CD4-positive, alpha-beta T cell (primary cell): ENCODE results near the gene ZNF366. TPM values are rescaled to one million over a fixed set of nuclear protein-coding genes. Genes with fewer than 3 reads are reported as not detected.

ENCODE experiments used
- ATAC-seq: fragments of 200-7000 bp; cut with Tn5 transposase; one replicate; pipeline ENCODE4 v1.10.0; 2022; ENCODE audit warnings: mild to moderate bottlenecking; ENCODE audit not compliant: poor library complexity
- CTCF ChIA-PET: fragments of 350-600 bp; sonication (Branson Sonifier 250); formaldehyde crosslinking; loops from one replicate; lab custom pipeline; 2021; ENCODE audit warnings: antibody characterized with exemption, inconsistent platforms; lab: Charles Lee
- POLR2A ChIA-PET: fragments of 350-600 bp; sonication (Branson Sonifier 250); formaldehyde crosslinking; loops from one replicate; lab custom pipeline; 2021; ENCODE audit warnings: antibody characterized with exemption, inconsistent platforms; lab: Charles Lee
- DNase-seq, 14 experiments: peaks; one replicate each; pipeline ENCODE4 v3.0.0-alpha.2; 2013 to 2020; ENCODE audit warnings: mixed read lengths in 2 of 14
- H3K27ac ChIP-seq, 2 donors: one replicate each; pipeline versions ENCODE4 v1.5.1 to v1.7.0; 2013; ENCODE audit warnings: low read length in 2 of 2, low read depth in 1 of 2, mild to moderate bottlenecking in 1 of 2
- H3K27me3 ChIP-seq, 2 experiments: 1 replicate in 1 of 2; 2 replicates in 1 of 2; pipeline versions ENCODE4 v1.6.1 to v1.7.0; 2013; ENCODE audit warnings: low read length in 2 of 2, control low read depth in 1 of 2, mild to moderate bottlenecking in 1 of 2, moderate library complexity in 1 of 2; ENCODE audit not compliant: insufficient read depth in 2 of 2, control insufficient read depth in 1 of 2
- H3K36me3 ChIP-seq: one replicate; pipeline ENCODE4 v1.6.1; 2013; ENCODE audit warnings: low read length, control low read depth; ENCODE audit not compliant: insufficient read depth
- H3K4me1 ChIP-seq: one replicate; pipeline ENCODE4 v1.6.1; 2013; ENCODE audit warnings: low read length, control low read depth; ENCODE audit not compliant: insufficient read depth
- H3K4me3 ChIP-seq: one replicate; pipeline ENCODE4 v1.5.1; 2013; ENCODE audit warnings: mild to moderate bottlenecking, low read length, moderate library complexity
- H3K9me3 ChIP-seq, 2 experiments: 1 replicate in 1 of 2; 2 replicates in 1 of 2; pipeline versions ENCODE4 v1.6.1 to v1.7.0; 2013; ENCODE audit warnings: low read length in 2 of 2, mild to moderate bottlenecking in 2 of 2, control low read depth in 1 of 2, moderate library complexity in 1 of 2; ENCODE audit not compliant: control insufficient read depth in 1 of 2, insufficient read depth in 1 of 2
- H3K27ac Mint-ChIP-seq: one replicate; pipeline ENCODE4 v1.8.0; 2020; ENCODE audit warnings: mixed read lengths
- H3K27me3 Mint-ChIP-seq: one replicate; pipeline ENCODE4 v1.8.0; 2021; ENCODE audit warnings: mixed read lengths
- H3K36me3 Mint-ChIP-seq: one replicate; pipeline ENCODE4 v1.8.0; 2021; ENCODE audit warnings: low read depth, mixed read lengths
- H3K4me1 Mint-ChIP-seq: one replicate; pipeline ENCODE4 v1.8.0; 2021; ENCODE audit warnings: low read depth, mixed read lengths
- H3K4me3 Mint-ChIP-seq: one replicate; pipeline ENCODE4 v1.8.0; 2020; ENCODE audit warnings: mild to moderate bottlenecking, mixed read lengths
- H3K9me3 Mint-ChIP-seq: one replicate; pipeline ENCODE4 v1.8.0; 2020; ENCODE audit warnings: mixed read lengths
- CTCF ChIP-seq: fragments of 200-600 bp; IDR thresholded peaks from one replicate; pipeline ENCODE4 v1.8.0; 2022; ENCODE audit warnings: antibody characterized with exemption, mild to moderate bottlenecking
- intact Hi-C, 2 experiments: fragments of 100-400 bp; cut with DNase I in 1 of 2; cut with micrococcal nuclease in 1 of 2; formaldehyde crosslinking; loops; one replicate each; pipeline versions ENCODE4 v1.15.1 to v1.9.0; 2023 to 2025; cut with DNase I, micrococcal nuclease
- total RNA-seq, 174 experiments: library from RNA in 2 of 174; stranded (reverse) in 2 of 174; gene quantifications; one replicate each; pipeline ENCODE4 v1.2.3 and lab custom pipeline; 2021 to 2026

Gene ZNF366
- total RNA-seq, 2 experiments from 2014 or later = 0.06 to 0.14 TPM

- no peaks in the 10 kb centered on the region for H3K4me1 Mint-ChIP-seq
- Histone ChIP-seq H3K36me3 (no peaks in the 10 kb centered on the region), H3K27me3 (peaks cover 0 to 4% of the 10 kb centered on the region in 2 experiments), H3K4me1 (no peaks in the 10 kb centered on the region), H3K27ac (no peak overlapping the region), H3K4me3 (no peak overlapping the region), H3K9me3 (peaks cover 0 to 4% of the 10 kb centered on the region in 2 experiments)
- ATAC-seq (no peak), DNase-seq (no peak)
- intact Hi-C loops = no loop called here
- ChIA-PET CTCF (no interaction called here), POLR2A (no interaction called here)
- no peaks in the 10 kb centered on the region for H3K36me3 Mint-ChIP-seq
- no peak overlapping the region for H3K4me3 Mint-ChIP-seq
- TF ChIP-seq CTCF = no peak
- no peak overlapping the region for H3K27ac Mint-ChIP-seq
- no peaks in the 10 kb centered on the region for H3K9me3 Mint-ChIP-seq
- peaks cover 15% of the 10 kb centered on the region for H3K27me3 Mint-ChIP-seq
Measured at GRCh38 chr5:72512593-72512860, 5.3 kb upstream of the ZNF366 start.

GRCh38 chr5:72511774-72512592, 4.8 kb upstream of the ZNF366 start:
- ChIA-PET POLR2A (no interaction called here), CTCF (no interaction called here)
- Histone ChIP-seq H3K27me3 (peaks cover 0 to 4% of the 10 kb centered on the region in 2 experiments), H3K27ac (no peak overlapping the region), H3K36me3 (no peaks in the 10 kb centered on the region), H3K4me3 (no peak overlapping the region), H3K4me1 (no peaks in the 10 kb centered on the region), H3K9me3 (peaks cover 0 to 4% of the 10 kb centered on the region in 2 experiments)
- intact Hi-C loops = no loop called here
- H3K27ac Mint-ChIP-seq = no peak overlapping the region
- H3K36me3 Mint-ChIP-seq = no peaks in the 10 kb centered on the region
- TF ChIP-seq CTCF = no peak
- no peaks in the 10 kb centered on the region for H3K9me3 Mint-ChIP-seq
- no peaks in the 10 kb centered on the region for H3K4me1 Mint-ChIP-seq
- no peak overlapping the region for H3K4me3 Mint-ChIP-seq
- DNase-seq (no peak), ATAC-seq (no peak)
- H3K27me3 Mint-ChIP-seq = peaks cover 21% of the 10 kb centered on the region

GRCh38 chr5:72511366-72511765, 4.2 kb upstream of the ZNF366 start:
- H3K36me3 Mint-ChIP-seq = no peaks in the 10 kb centered on the region
- no peak for TF ChIP-seq CTCF
- ATAC-seq = no peak

More at GRCh38 chr5:72511366-72511765, 4.2 kb upstream of the ZNF366 start:
- no peak overlapping the region for H3K4me3 Mint-ChIP-seq
- no peaks in the 10 kb centered on the region for H3K4me1 ChIP-seq
- H3K27me3 ChIP-seq = peaks cover 0 to 4% of the 10 kb centered on the region in 2 experiments
- no peak overlapping the region for H3K27ac ChIP-seq
- no peak overlapping the region for H3K27ac Mint-ChIP-seq
- peaks cover 27% of the 10 kb centered on the region for H3K27me3 Mint-ChIP-seq
- POLR2A ChIA-PET = no interaction called here
- H3K4me3 ChIP-seq = no peak overlapping the region
- DNase-seq = no peak
- CTCF ChIA-PET = no interaction called here
- intact Hi-C loops = no loop called here
- H3K9me3 ChIP-seq = peaks cover 0 to 4% of the 10 kb centered on the region in 2 experiments
- H3K4me1 Mint-ChIP-seq = no peaks in the 10 kb centered on the region
- no peaks in the 10 kb centered on the region for H3K9me3 Mint-ChIP-seq
- no peaks in the 10 kb centered on the region for H3K36me3 ChIP-seq
